ENCODE data around the gene CCNY. TPM values are rescaled to one million over a fixed set of nuclear protein-coding genes. Genes with fewer than 3 reads are reported as not detected.
A peak's percentile ranks its signal among the peaks of the same experiment; 100 is the strongest.

The CCNY gene
- total RNA-seq, 4 donors from 2014 or later: 23.9 to 68.1 (median 39.5) TPM

GRCh38 chr10:35423505-35424306 lies 87.4 kb downstream of the CCNY start:
- H3K36me3 ChIP-seq: no peaks in the 10 kb centered on the region
- in situ Hi-C loops (cut with MboI; ENCODE audit: low sequenced_read_pairs in 4 of 4): no loop called here
- H3K9me3 ChIP-seq: no peaks in the 10 kb centered on the region
- no peaks in the 10 kb centered on the region for H3K27me3 ChIP-seq
- no peak for ATAC-seq
- peaks cover 68 to 77% of the 10 kb centered on the region in 2 donors for H3K4me1 ChIP-seq
- DNase-seq: no peak
- TF ChIP-seq POLR2A (IDR thresholded peaks at IDR 0.05) (no peak), CTCF (IDR thresholded peaks at IDR 0.05 in 4 of 5, conservative IDR thresholded peaks at IDR 0.05 in 1 of 5) (no peak)
- intact Hi-C loops (cut with DNase I; ENCODE audit: low total_unique reads): loop anchor here (5.0 kb wide), 1 partner anchor 91 kb away; no protein-coding TSS in a partner anchor
- H3K4me3 ChIP-seq: no peak overlapping the region
- peak overlapping the region in 3 of 4 donors; percentile 24 to 79 (median 36) for H3K27ac ChIP-seq

- H3K27me3 ChIP-seq: no peaks in the 10 kb centered on the region
- intact Hi-C loops (cut with DNase I; ENCODE audit: low total_unique reads) (loop anchor here (5.0 kb wide), 1 partner anchor 92 kb away; no protein-coding TSS in a partner anchor), in situ Hi-C loops (cut with MboI; ENCODE audit: low sequenced_read_pairs in 4 of 4) (no loop called here)
- no peak overlapping the region for H3K4me3 ChIP-seq
- H3K4me1 ChIP-seq: peaks cover 62 to 72% of the 10 kb centered on the region in 2 donors
- ATAC-seq (peak in 1 of 2 donors; percentile 55), DNase-seq (no peak)
- no peaks in the 10 kb centered on the region for H3K9me3 ChIP-seq
- no peaks in the 10 kb centered on the region for H3K36me3 ChIP-seq
- peak overlapping the region; percentile 2 to 79 (median 30) for H3K27ac ChIP-seq
- TF ChIP-seq POLR2A (IDR thresholded peaks at IDR 0.05) (no peak), CTCF (IDR thresholded peaks at IDR 0.05 in 4 of 5, conservative IDR thresholded peaks at IDR 0.05 in 1 of 5) (no peak)
These were observed 88.5 kb downstream of the CCNY start for GRCh38 chr10:35424680-35425285.

DNA sequence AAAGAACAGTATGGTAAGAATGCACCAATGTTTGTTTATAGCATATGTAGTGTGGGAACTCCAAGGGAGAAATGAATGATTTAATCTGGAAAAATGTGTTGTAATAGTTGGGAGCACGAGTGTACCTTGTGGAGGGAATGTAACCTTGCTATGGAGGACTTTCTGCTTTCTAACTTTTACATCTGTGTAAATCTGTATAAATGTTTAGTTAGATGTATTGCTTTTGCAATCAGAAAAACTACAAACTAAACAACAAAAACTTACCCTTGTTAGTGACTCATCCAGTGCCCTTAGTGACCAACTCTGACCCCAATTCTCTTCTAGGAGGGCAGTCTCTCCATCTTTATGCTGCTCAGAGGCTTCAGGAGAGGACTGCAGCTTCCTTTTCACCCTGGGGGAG lies 89.3 kb downstream of the CCNY start:
- ATAC-seq: no peak
- Histone ChIP-seq H3K4me3 (no peak overlapping the region), H3K27ac (peak overlapping the region in 1 of 4 donors; percentile 1), H3K36me3 (no peaks in the 10 kb centered on the region), H3K9me3 (no peaks in the 10 kb centered on the region), H3K4me1 (peaks cover 54 to 64% of the 10 kb centered on the region in 2 donors), H3K27me3 (no peaks in the 10 kb centered on the region)
- intact Hi-C loops (cut with DNase I; ENCODE audit: low total_unique reads) (no loop called here), in situ Hi-C loops (cut with MboI; ENCODE audit: low sequenced_read_pairs in 4 of 4) (no loop called here)
- TF ChIP-seq CTCF (IDR thresholded peaks at IDR 0.05 in 4 of 5, conservative IDR thresholded peaks at IDR 0.05 in 1 of 5): no peak
- DNase-seq: no peak

GRCh38 chr10:35426657-35427056 lies 90.3 kb downstream of the CCNY start:
- Histone ChIP-seq H3K27ac (no peak overlapping the region), H3K36me3 (no peaks in the 10 kb centered on the region), H3K9me3 (no peaks in the 10 kb centered on the region), H3K4me1 (peaks cover 43 to 56% of the 10 kb centered on the region in 2 donors), H3K4me3 (no peak overlapping the region), H3K27me3 (no peaks in the 10 kb centered on the region)
- intact Hi-C loops (cut with DNase I; ENCODE audit: low total_unique reads) (no loop called here), in situ Hi-C loops (cut with MboI; ENCODE audit: low sequenced_read_pairs in 4 of 4) (no loop called here)
- no peak for DNase-seq
- ATAC-seq: no peak
- TF ChIP-seq CTCF (IDR thresholded peaks at IDR 0.05 in 4 of 5, conservative IDR thresholded peaks at IDR 0.05 in 1 of 5): no peak
